ENCODE results near the gene SENP8.

The SENP8 gene

DNA sequence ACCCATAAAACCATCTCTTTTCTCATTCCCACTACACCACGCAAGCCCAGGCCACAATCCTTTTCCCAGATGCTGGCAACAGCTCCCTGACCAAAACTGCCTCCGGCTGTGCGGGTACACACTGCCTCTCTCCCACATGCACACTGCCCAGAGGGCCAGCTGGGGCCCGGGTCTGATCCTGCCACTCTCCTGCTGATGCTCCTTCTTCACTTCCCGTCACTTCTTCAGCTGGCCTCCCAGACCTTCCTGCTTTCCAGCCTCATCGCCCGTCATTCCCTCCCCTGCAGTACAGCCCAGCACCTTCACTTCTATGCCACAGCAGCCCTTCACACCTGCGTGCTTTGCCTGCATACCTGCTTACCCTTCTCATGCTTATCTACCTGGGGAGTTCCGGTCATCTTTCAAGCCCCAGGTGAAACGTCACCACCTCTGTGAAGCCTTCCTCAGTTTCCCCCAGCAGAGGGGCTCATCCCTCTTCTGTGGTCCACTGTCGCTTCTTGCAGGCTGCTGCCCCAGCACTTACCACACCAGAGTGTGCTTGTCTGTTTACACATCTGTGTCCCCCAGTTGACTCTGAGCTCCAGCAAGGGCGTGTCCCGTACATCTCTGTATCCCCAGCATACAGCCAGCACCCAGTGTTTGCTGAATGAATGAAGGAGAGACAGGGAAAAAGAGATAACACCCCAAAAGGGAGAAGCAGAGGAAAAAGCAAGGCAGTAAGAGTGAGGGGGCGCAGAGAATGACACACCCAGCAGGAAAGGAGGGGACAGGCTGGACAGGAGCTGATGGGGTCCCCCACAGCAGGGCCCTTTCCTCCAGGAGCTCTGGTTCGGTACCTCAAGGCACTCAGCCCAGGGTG lies 57.2 kb downstream of the SENP8 start:
- no peak for DNase-seq (ENCODE audit: low spot score)

DNA sequence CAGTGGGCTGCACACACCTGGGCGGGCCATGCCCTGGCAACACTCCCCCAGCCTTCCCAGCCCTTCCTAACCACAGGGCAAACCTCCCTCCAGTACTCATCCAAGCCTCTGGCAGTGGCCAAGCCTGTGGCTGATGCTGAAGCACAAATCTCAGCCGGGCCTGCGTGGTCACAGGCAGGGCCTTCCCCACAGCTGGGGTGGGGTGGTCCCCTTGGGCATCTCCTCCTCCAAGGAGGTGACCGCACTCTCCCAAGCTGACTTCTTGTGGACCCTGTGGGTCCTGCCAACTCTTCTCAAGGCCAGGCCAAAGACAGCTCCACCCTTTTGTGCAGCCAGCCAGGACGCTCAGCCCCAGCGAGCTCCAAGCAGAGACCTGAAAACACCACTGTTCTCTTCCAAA lies 58.0 kb downstream of the SENP8 start:
- DNase-seq (ENCODE audit: low spot score): no peak

DNA sequence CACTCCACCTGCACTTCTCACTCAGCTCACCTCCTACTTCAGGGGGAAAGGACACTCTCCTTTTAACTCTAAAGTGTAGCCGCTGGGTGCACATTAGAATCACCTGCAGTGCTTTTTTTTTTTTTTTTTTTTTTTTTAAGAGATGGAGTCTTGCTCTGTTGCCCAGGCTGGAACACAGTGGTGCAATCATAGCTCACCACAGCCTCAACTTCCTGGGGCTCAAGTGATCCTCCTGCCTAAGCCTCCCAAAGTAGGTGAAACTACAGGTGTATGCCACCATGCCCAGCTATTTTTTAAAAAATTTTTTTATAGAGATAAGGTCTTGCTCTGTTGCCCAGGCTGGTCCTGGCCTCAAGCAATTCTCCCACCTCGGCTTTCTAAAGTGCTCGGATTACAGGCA lies 58.5 kb downstream of the SENP8 start:
- no peak for DNase-seq (ENCODE audit: low spot score)

DNA sequence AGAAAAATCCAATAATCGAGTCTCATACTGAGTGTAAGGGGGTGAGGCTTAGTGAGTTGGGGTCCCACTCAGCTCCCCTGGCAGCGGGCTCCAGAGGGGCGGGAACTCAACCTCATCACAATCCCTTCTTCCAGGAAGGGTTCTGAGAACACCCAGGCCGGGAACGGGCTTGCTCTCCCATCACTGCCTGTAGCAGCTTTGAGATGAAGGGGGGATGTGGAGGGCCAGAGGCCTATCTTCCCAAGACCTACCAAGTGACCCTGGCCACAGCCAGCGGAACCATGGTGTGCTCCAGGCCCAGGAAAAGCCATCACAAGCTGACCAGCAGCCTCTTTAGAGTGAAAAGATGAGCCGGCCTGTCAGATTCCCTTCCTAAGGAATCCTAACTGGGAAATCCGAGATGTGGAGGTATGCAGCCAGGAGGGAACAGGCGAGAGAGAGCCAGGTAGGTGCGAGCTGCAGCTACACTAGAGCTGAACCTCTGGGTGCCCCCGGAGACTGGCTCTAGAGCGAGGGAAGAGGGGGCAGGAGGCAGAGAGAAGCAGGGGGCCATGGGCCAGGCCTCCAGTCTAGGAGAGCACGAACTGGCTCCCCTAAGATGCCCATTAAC lies 60.9 kb downstream of the SENP8 start:
- DNase-seq (ENCODE audit: low spot score): no peak

DNA sequence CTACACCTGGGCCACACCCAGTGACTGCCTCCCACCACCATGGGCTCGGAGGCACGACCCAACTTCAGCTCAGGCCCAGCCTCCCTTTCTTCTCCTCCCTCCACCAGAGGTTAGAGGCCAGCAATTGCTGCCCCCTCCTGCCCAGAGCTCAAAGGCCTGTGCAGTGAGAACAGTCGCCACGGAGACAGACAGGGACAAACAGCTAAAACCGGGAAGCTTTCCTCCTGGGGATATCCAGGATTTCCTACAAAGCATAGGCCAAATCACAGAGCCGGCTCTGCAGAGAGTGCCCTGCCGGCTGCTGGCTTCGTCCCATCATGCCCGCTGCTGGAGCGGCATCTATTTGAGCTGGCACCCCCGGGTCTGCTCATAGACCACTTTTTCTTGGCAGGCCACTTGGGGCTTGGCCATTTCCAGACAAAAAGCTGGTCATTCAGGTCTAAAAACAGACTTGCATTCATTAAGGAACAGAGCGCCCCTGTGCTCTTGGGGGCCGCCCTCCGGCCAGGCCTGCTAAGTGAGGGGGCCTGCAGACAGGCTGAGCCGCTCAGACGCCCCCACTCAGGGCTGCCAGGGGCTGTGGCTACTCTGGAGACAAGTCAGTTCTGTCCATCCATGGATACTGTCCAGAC lies 61.9 kb downstream of the SENP8 start:
- no peak for DNase-seq (ENCODE audit: low spot score)

DNA sequence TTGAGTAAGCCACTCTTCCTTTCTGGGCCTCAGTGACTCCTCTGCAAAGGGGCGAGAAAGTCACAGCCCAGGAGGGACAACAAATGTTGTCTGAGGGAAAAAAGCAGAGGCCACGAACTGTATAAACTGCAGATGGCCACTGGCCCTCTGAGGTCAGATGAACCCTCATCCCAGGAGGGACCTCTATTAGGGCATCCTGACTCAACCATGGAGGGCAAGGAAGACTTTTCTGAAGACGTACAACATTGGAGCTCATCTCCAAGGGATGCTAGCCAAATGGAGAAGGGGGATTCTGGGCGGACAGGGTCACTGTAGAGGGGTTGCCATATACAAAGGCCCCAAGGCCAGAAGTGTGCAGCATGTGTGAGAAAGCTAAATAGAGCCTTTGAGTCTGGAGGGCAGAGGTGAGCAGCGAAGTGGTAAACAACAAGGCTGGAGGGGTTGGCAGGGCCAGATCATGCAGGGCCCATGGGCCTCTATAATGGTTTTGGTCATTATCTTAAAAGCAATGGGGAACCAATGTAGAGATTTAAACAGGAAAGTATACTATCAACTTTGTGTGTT lies 62.6 kb downstream of the SENP8 start:
- DNase-seq (ENCODE audit: low spot score): no peak

DNA sequence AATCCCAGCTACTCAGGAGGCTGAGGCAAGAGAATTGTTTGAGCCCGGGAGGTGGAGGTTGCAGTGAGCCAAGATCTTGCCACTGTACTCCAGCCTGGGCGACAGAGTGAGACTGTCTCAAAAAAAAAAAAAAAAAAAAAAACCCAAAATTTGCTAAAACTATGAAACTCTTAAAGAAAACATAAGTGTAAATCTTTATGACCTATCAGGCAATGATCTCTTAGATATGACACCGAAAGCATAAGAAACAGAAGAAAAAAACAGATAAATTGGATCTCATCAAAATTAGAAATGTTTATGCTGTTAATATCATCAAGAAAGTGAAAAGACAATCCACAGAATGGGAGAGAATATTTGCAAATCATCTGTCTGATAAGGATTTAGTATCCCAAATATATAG lies 64.0 kb downstream of the SENP8 start:
- no peak for DNase-seq (ENCODE audit: low spot score)

DNA sequence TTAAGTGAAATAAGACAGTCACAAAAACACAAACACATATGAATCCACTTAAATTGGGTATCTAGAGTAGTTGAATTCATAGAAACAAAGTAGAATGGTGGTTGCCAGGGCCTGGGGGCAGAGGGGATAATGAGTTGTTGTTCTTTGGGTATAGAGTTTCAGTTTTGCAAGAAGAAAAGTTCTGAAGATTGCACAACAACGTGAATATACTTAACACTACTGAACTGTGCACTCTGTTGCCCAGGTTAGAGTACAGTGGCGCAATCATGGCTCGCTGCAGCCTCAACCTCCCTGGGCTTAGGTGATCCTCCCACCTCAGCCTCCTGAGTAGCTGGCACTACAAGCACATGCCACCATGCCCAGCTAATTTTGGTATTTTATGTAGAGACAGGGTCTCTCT lies 64.5 kb downstream of the SENP8 start:
- no peak for DNase-seq (ENCODE audit: low spot score)

DNA sequence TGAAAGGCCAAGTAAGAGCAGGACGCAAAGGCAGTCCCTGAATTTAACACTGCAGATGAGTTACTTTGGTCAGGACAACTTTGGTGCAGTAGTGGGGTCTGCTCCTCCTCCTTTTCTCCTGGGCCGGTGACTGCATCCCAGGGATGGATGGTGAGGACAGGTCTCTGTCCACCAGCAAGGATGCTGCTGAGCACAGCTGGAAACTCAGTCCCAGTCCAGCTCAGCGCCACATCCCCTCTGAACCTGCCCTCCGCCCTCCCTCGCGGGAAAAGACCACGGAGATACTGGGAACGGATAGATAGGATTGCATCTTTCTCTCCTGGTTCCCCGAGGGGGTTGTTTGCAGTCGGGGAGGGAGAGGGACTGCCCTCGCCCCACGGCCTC lies 65.6 kb downstream of the SENP8 start:
- no peak for DNase-seq (ENCODE audit: low spot score)

DNA sequence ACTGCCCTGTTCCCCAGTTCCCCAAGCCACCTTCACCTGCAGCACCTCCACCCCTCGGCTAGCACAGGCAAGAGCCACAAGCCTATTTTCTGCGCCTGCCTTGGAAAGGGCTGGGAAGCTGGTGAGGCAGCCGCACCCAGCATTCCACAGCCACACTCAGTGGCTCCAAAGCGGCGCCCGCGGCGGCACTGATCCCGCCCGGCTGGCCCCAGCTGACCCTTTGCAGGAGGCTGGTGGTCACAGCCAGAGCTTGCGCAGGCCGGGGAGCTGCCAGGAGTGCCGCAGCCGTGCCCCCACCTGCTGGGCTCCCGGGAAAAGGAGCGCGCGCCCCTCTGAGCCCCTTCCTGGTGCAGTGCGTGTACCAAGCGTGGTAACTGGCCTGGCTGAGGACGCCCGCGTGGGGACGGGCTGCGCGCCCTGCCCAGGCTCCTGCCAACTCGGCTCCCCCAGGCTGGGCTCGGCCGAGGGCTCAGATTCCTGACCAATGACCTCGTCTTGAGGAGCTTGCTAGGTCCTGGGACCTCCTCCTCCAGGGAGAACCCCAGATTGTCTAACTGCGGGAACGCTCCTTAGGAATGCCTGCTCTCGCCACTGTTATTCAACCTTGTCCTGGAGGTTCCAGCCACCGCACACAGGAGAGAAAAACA lies 66.1 kb downstream of the SENP8 start:
- DNase-seq (ENCODE audit: low spot score): no peak

DNA sequence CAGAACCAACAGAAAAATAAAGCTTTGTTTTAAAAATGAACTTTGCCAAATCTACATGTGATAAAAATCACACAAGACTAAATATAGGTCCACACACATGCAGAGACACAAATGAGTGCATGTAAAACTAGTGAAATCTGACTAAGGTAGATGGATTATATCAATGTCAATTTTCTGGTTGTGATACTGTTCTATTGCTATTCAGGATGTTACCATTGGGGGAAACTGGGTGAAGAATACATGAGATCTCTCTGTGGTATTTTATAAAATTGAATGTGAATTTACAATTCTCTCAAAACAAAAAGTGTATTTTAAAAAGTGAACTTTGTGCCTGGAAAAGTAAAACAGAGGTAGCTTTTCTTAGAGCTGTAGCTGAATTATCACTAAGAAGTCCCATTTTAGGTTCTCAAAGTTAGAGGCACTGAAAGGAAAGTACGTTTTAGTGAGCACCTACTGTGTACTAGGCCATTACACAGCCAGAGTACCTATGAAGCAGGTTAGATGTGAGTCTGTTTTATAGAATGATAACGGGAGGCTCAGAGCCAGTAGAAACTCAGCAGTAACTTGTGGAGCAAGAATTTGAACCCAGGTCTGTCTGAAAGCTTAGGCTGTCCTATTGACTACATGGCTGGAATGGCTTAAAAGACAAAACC lies 71.2 kb downstream of the SENP8 start:
- DNase-seq (ENCODE audit: low spot score): no peak

DNA sequence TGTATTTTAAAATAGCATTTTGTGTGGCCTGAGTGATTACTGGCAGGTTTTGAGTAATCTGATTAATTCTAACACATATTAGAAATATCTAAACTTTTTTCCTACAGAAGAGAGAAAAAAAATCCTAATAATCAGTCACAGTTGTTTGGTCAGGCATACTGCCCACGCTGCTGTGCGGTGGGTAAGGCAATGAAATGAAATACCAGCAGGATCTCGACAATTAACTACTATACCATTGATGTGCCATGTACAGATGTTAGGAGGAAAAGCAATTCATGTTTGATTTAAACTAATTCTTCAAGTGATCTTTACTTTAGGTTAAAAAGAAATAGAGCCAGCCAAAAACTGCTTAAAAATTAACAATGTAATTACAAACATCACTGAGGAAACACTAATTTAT lies 74.2 kb downstream of the SENP8 start:
- no peak for DNase-seq (ENCODE audit: low spot score)

Measured in cerebellar cortex (tissue), 1 donor.